Caco-2 (cell line): ENCODE data around the gene AKT3. TPM values are rescaled to one million over a fixed set of nuclear protein-coding genes. Genes with fewer than 3 reads are reported as not detected.
"Not testable (repeated sequence)": the region's sequence is repeated elsewhere in the genome, so short reads cannot be mapped to it uniquely, and the experiment has no call there.

Experiments used
- BruUV-seq: library from RNA; stranded (reverse); fragments of 400-500 nt; replicated peaks from 2 replicates; lab custom pipeline; 2021; lab: Mats Ljungman, UMichigan
- CTCF ChIA-PET: fragments of 300-600 bp; sonication (Branson Sonifier 250); formaldehyde crosslinking; loops from one replicate; lab custom pipeline; 2022; ENCODE audit warnings: antibody characterized with exemption; lab: Charles Lee
- POLR2A ChIA-PET: fragments of 300-600 bp; sonication (Branson Sonifier 250); formaldehyde crosslinking; loops from one replicate; lab custom pipeline; 2022; ENCODE audit warnings: antibody characterized with exemption; lab: Charles Lee
- DNase-seq, 2 experiments: peaks; one replicate each; pipeline versions ENCODE4 v3.0.0 to v3.0.0-alpha.2; 2020 to 2022
- H3K27me3 ChIP-seq: replicated peaks from 2 replicates; pipeline ENCODE4 v1.6.0; 2011; ENCODE audit warnings: low read length; ENCODE audit not compliant: control insufficient read depth, insufficient read depth
- H3K36me3 ChIP-seq: 2 replicates; pipeline ENCODE4 v1.5.1; 2011; ENCODE audit warnings: low read length; ENCODE audit not compliant: control insufficient read depth, insufficient read depth
- H3K4me1 ChIP-seq: fragments of 250-450 bp; sonication (Bioruptor Pico); 2 replicates; pipeline ENCODE4 v1.5.1; 2020; ENCODE audit warnings: mild to moderate bottlenecking
- H3K4me3 ChIP-seq: 2 replicates; pipeline ENCODE4 v1.5.1; 2011; ENCODE audit warnings: low read depth, mild to moderate bottlenecking, control low read depth, low read length
- H3K9me3 ChIP-seq: fragments of 250-450 bp; sonication (Bioruptor Pico); 2 replicates; pipeline ENCODE4 v1.5.1; 2020; ENCODE audit warnings: mild to moderate bottlenecking, moderate library complexity
- H3K27ac Mint-ChIP-seq: one replicate; pipeline ENCODE4 v1.8.0; 2022; ENCODE audit warnings: mixed read lengths; ENCODE audit not compliant: unreplicated experiment
- H3K27me3 Mint-ChIP-seq: one replicate; pipeline ENCODE4 v1.8.0; 2022; ENCODE audit warnings: mixed read lengths; ENCODE audit not compliant: insufficient read depth, unreplicated experiment
- H3K36me3 Mint-ChIP-seq: one replicate; pipeline ENCODE4 v1.8.0; 2022; ENCODE audit warnings: mild to moderate bottlenecking, mixed read lengths; ENCODE audit not compliant: insufficient read depth, unreplicated experiment
- H3K4me1 Mint-ChIP-seq: one replicate; pipeline ENCODE4 v1.8.0; 2022; ENCODE audit warnings: low read depth, mixed read lengths; ENCODE audit not compliant: unreplicated experiment
- H3K4me3 Mint-ChIP-seq: one replicate; pipeline ENCODE4 v1.8.0; 2022; ENCODE audit warnings: mild to moderate bottlenecking, moderate library complexity, mixed read lengths; ENCODE audit not compliant: unreplicated experiment
- H3K9me3 Mint-ChIP-seq: one replicate; pipeline ENCODE4 v1.8.0; 2022; ENCODE audit warnings: mixed read lengths; ENCODE audit not compliant: unreplicated experiment
- CTCF ChIP-seq, 2 experiments: fragments of 200-600 bp in 1 of 2; IDR thresholded peaks; 1 replicate in 1 of 2; 2 replicates in 1 of 2; pipeline versions ENCODE4 v1.5.1 to v1.8.0; 2011 to 2022; ENCODE audit warnings: antibody characterized with exemption in 1 of 2, control low read depth in 1 of 2, inconsistent platforms in 1 of 2, low read depth in 1 of 2, low read length in 1 of 2, mild to moderate bottlenecking in 1 of 2, moderate library complexity in 1 of 2; ENCODE audit not compliant: insufficient read depth in 1 of 2, severe bottlenecking in 1 of 2, unreplicated experiment in 1 of 2
- intact Hi-C: fragments of 100-400 bp; cut with micrococcal nuclease; formaldehyde crosslinking; loops from one replicate; pipeline ENCODE4 v1.10.0; 2022; ENCODE audit not compliant: unreplicated experiment
- total RNA-seq: library from RNA; stranded (reverse); gene quantifications from 2 replicates; pipeline ENCODE4 v1.2.3, GENCODE V29; 2022

AKT3 gene
- total RNA-seq, 1 experiment from 2014 or later: 3.7 TPM

GRCh38 chr1:243595527-243596210 is 254.4 kb downstream of the AKT3 start:
- intact Hi-C loops: no loop called here

DNA sequence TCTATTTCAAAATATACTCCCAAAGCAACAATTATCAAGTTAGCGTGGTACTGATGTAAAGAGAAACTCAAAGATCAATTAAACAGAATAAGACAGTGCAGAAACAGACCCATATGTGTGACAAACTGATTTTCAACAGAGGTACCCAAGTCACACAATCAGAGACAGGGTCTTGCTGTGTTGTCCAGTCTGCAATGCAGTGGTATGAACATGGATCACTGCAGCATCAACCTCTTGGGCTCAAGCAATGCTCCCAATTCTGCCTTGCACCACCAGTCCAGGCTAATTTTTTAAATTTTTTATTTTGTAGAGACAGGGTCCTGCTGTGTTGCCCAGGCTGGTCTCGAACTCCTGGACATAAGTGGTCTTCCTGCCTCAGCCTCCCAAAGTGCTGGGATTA is 255.6 kb downstream of the AKT3 start:
- POLR2A ChIA-PET: no interaction called here
- TF ChIP-seq CTCF (IDR thresholded peaks at IDR 0.05; ENCODE audit: insufficient read depth in 1 of 2, low read depth in 1 of 2, low read length in 1 of 2, severe bottlenecking in 1 of 2, unreplicated experiment in 1 of 2): no peak
- CTCF ChIA-PET: no interaction called here

More at GRCh38 chr1:243595527-243596210, 254.4 kb downstream of the AKT3 start:
- ChIA-PET CTCF (no interaction called here), POLR2A (no interaction called here)
- Mint-ChIP-seq H3K27ac (no peak overlapping the region), H3K36me3 (no peaks in the 10 kb centered on the region), H3K27me3 (no peaks in the 10 kb centered on the region), H3K4me3 (no peak overlapping the region), H3K4me1 (no peaks in the 10 kb centered on the region), H3K9me3 (peaks cover 1% of the 10 kb centered on the region)
- DNase-seq: no peak
- H3K4me1 ChIP-seq: no peaks in the 10 kb centered on the region
- BruUV-seq: no TSS peak
- H3K9me3 ChIP-seq: no peaks in the 10 kb centered on the region
- H3K4me3 ChIP-seq: no peak overlapping the region
- H3K27me3 ChIP-seq: no peaks in the 10 kb centered on the region
- no peak for TF ChIP-seq CTCF (IDR thresholded peaks at IDR 0.05; ENCODE audit: insufficient read depth in 1 of 2, low read depth in 1 of 2, low read length in 1 of 2, severe bottlenecking in 1 of 2, unreplicated experiment in 1 of 2)
- no peaks in the 10 kb centered on the region for H3K36me3 ChIP-seq

DNA sequence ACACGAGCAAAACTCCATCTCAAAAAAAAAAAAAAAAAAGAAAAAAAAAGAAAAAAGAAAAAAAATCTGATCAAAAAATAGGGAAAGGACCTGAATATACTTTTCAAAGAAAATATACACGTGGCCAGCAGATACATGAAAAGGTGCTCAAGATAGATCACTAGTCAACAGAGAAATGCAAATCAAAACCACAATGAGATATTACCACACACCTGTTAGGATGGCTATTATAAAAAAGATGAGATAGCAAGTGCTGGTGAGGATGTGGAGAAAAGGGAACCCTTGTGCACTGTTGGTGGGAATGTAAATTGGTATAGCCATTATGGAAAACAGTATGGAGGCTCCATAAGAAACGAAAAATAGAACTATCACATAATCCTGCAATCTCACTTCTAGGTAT is 260.8 kb downstream of the AKT3 start:
- H3K4me1 Mint-ChIP-seq, H3K4me3 ChIP-seq, H3K9me3 ChIP-seq, H3K9me3 Mint-ChIP-seq, H3K4me1 ChIP-seq, intact Hi-C loops, POLR2A ChIA-PET, H3K27ac Mint-ChIP-seq, H3K36me3 Mint-ChIP-seq, DNase-seq, H3K27me3 ChIP-seq, BruUV-seq, H3K36me3 ChIP-seq, H3K27me3 Mint-ChIP-seq, H3K4me3 Mint-ChIP-seq, CTCF ChIA-PET: not testable (repeated sequence)

More for the DNA sequence above, 255.6 kb downstream of the AKT3 start:
- H3K4me1 Mint-ChIP-seq: no peaks in the 10 kb centered on the region
- no peak overlapping the region for H3K4me3 Mint-ChIP-seq
- intact Hi-C loops: no loop called here
- H3K4me3 ChIP-seq: no peak overlapping the region
- no peak for DNase-seq
- H3K9me3 Mint-ChIP-seq: peaks cover 9% of the 10 kb centered on the region
- no peaks in the 10 kb centered on the region for H3K27me3 ChIP-seq
- H3K27ac Mint-ChIP-seq: no peak overlapping the region
- H3K4me1 ChIP-seq: no peaks in the 10 kb centered on the region
- no peaks in the 10 kb centered on the region for H3K36me3 ChIP-seq
- no peaks in the 10 kb centered on the region for H3K9me3 ChIP-seq
- BruUV-seq: no TSS peak
- H3K36me3 Mint-ChIP-seq: no peaks in the 10 kb centered on the region
- H3K27me3 Mint-ChIP-seq: peaks cover 2% of the 10 kb centered on the region
